ENCODE measurements around the gene ANKRD63.

The ANKRD63 gene

DNA sequence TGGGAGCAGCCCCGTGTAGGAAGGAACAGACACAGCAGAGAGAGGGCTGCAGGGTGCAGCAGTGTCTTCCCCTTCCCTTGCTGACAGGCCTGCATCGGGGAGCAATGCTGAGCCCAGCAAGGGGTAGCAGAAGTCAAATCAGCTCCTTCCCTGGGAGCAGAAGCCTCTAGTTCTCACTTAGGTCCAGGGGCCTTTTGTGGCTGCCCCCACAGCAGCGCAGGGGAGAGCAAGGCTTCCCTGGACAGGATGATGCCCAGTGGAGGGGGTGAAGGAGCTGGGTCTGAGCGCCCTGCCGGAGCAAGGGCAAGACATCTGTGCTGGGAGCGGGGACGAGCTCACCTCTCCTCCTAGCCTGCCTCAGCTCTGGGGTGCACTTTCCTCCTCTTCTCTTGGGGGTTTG is 24.0 kb upstream of the ANKRD63 start:
- no peak for TF ChIP-seq CTCF (IDR thresholded peaks at IDR 0.05; ENCODE audit: low read depth, low read length, poor library complexity, severe bottlenecking)
- no peak for TF ChIP-seq EZH2phosphoT487 (IDR thresholded peaks at IDR 0.05; ENCODE audit: borderline replicate concordance, low read length)
- Histone ChIP-seq H3K36me3 (ENCODE audit: control insufficient read depth, low read length) (no peaks in the 10 kb centered on the region), H3K4me1 (ENCODE audit: control insufficient read depth, low read length) (peaks cover 32% of the 10 kb centered on the region), H3K79me2 (ENCODE audit: control insufficient read depth, low read length) (no peaks in the 10 kb centered on the region), H4K20me1 (ENCODE audit: control insufficient read depth, insufficient read depth, low read depth, low read length) (no peaks in the 10 kb centered on the region), H3K4me3 (ENCODE audit: low read length) (peak overlapping the region; percentile 73), H3K27ac (ENCODE audit: low read depth, low read length) (no peak overlapping the region), H3K9me2 (replicated peaks; ENCODE audit: control insufficient read depth, low read length) (no peaks in the 10 kb centered on the region), H3K4me2 (ENCODE audit: low read length) (peak overlapping the region; percentile 73), H3F3A (ENCODE audit: control insufficient read depth, insufficient read depth) (no peaks in the 10 kb centered on the region), H3K27me3 (ENCODE audit: control insufficient read depth, low read length) (peaks cover 12% of the 10 kb centered on the region; the same call in 1 of the 2 replicates), H3K9me3 (ENCODE audit: control insufficient read depth, insufficient read depth, low read length) (no peaks in the 10 kb centered on the region)

DNA sequence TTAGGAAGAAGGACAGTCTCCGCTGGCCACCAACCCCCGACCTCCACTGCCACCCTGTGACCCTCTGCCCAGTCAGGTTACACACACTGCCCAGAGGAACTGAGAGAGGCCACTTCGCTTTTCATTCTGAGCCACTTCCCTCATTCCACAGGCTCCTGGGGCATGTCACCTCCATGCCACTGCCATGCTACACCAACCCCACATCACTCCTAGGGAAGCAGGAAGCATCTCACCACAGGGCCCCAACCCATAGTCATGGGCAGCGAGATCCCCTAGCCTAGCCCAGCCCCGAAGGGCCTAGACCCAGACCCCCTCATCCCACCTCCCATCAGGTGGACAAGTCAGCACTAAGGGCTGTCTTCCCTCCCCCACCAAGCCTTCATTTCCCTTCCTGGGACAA is 23.5 kb upstream of the ANKRD63 start:
- Histone ChIP-seq H3K27ac (ENCODE audit: low read depth, low read length) (no peak overlapping the region), H3K9me3 (ENCODE audit: control insufficient read depth, insufficient read depth, low read length) (no peaks in the 10 kb centered on the region), H3K4me3 (ENCODE audit: low read length) (peak overlapping the region; percentile 73; the same call in 1 of the 2 replicates), H3K79me2 (ENCODE audit: control insufficient read depth, low read length) (no peaks in the 10 kb centered on the region), H3K4me1 (ENCODE audit: control insufficient read depth, low read length) (peaks cover 32% of the 10 kb centered on the region), H3K9me2 (replicated peaks; ENCODE audit: control insufficient read depth, low read length) (no peaks in the 10 kb centered on the region), H3K36me3 (ENCODE audit: control insufficient read depth, low read length) (no peaks in the 10 kb centered on the region), H3F3A (ENCODE audit: control insufficient read depth, insufficient read depth) (no peaks in the 10 kb centered on the region), H3K4me2 (ENCODE audit: low read length) (peak overlapping the region; percentile 73), H3K27me3 (ENCODE audit: control insufficient read depth, low read length) (peaks cover 8% of the 10 kb centered on the region; the same call in 1 of the 2 replicates), H4K20me1 (ENCODE audit: control insufficient read depth, insufficient read depth, low read depth, low read length) (no peaks in the 10 kb centered on the region)
- no peak for TF ChIP-seq EZH2phosphoT487 (IDR thresholded peaks at IDR 0.05; ENCODE audit: borderline replicate concordance, low read length)
- no peak for TF ChIP-seq CTCF (IDR thresholded peaks at IDR 0.05; ENCODE audit: low read depth, low read length, poor library complexity, severe bottlenecking)

- Histone ChIP-seq H4K20me1 (ENCODE audit: control insufficient read depth, insufficient read depth, low read depth, low read length) (no peaks in the 10 kb centered on the region), H3F3A (ENCODE audit: control insufficient read depth, insufficient read depth) (no peaks in the 10 kb centered on the region), H3K27ac (ENCODE audit: low read depth, low read length) (no peak overlapping the region), H3K4me3 (ENCODE audit: low read length) (no peak overlapping the region), H3K4me1 (ENCODE audit: control insufficient read depth, low read length) (peaks cover 32% of the 10 kb centered on the region), H3K27me3 (ENCODE audit: control insufficient read depth, low read length) (0 out of 2 replicates have a peak, but pooled peaks cover under 1% of the 10 kb centered on the region), H3K9me2 (replicated peaks; ENCODE audit: control insufficient read depth, low read length) (no peaks in the 10 kb centered on the region), H3K9me3 (ENCODE audit: control insufficient read depth, insufficient read depth, low read length) (no peaks in the 10 kb centered on the region), H3K4me2 (ENCODE audit: low read length) (no peak overlapping the region), H3K79me2 (ENCODE audit: control insufficient read depth, low read length) (no peaks in the 10 kb centered on the region), H3K36me3 (ENCODE audit: control insufficient read depth, low read length) (no peaks in the 10 kb centered on the region)
- no peak for TF ChIP-seq CTCF (IDR thresholded peaks at IDR 0.05; ENCODE audit: low read depth, low read length, poor library complexity, severe bottlenecking)
- no peak for TF ChIP-seq EZH2phosphoT487 (IDR thresholded peaks at IDR 0.05; ENCODE audit: borderline replicate concordance, low read length)
Observed at GRCh38 chr15:40305281-40305680, 22.4 kb upstream of the ANKRD63 start.
